Cardiac muscle cell (in vitro differentiated cells and primary cell): ENCODE measurements around the gene EFCAB12. TPM values are rescaled to one million over a fixed set of nuclear protein-coding genes. Genes with fewer than 3 reads are reported as not detected.

Experiments
- DNase-seq, 2 donors: peaks; one replicate each; pipeline versions ENCODE4 v3.0.0 to v3.0.0-alpha.2; 2010 to 2017; ENCODE audit warnings: low read depth in 1 of 2, low spot score in 1 of 2
- H3K27ac ChIP-seq: fragments of 200-600 bp; sonication (generic); 2 replicates; pipeline ENCODE4 v1.5.1; 2016
- H3K27me3 ChIP-seq: fragments of 200-600 bp; sonication (generic); 2 replicates; pipeline ENCODE4 v1.6.0; 2016; ENCODE audit warnings: control low read depth
- H3K36me3 ChIP-seq: fragments of 200-600 bp; sonication (generic); 2 replicates; pipeline ENCODE4 v1.5.1; 2016; ENCODE audit warnings: control low read depth
- H3K4me1 ChIP-seq: fragments of 200-600 bp; sonication (generic); 2 replicates; pipeline ENCODE4 v1.8.1; 2017; ENCODE audit warnings: low read depth, mild to moderate bottlenecking, mixed run types
- H3K4me3 ChIP-seq: fragments of 200-600 bp; sonication (generic); 2 replicates; pipeline ENCODE4 v1.5.1; 2016; ENCODE audit warnings: mild to moderate bottlenecking
- H3K9me3 ChIP-seq: fragments of 200-600 bp; sonication (generic); 2 replicates; pipeline ENCODE4 v1.5.1; 2017; ENCODE audit warnings: low read depth, mild to moderate bottlenecking, control low read depth
- CTCF ChIP-seq: IDR thresholded peaks from 2 replicates; pipeline ENCODE4 v1.5.1; 2012; ENCODE audit warnings: low read depth, mild to moderate bottlenecking, low read length
- polyA plus RNA-seq: library from polyadenylated mRNA; unstranded; fragments of >200 nt; fragmentation: Nextera tagmentation; extraction: Ambion mirVana; gene quantifications from 2 replicates; pipeline ENCODE4 v1.2.1, GENCODE V29; 2016
- total RNA-seq: library from RNA; depleted of rRNA; stranded (reverse); fragments of >200 nt; gene quantifications from 2 replicates; pipeline ENCODE4 v1.2.3, GENCODE V29; 2016

The EFCAB12 gene
- total and polyA plus RNA-seq, 2 experiments from 2014 or later, result 0.48 to 1.7 TPM

DNA sequence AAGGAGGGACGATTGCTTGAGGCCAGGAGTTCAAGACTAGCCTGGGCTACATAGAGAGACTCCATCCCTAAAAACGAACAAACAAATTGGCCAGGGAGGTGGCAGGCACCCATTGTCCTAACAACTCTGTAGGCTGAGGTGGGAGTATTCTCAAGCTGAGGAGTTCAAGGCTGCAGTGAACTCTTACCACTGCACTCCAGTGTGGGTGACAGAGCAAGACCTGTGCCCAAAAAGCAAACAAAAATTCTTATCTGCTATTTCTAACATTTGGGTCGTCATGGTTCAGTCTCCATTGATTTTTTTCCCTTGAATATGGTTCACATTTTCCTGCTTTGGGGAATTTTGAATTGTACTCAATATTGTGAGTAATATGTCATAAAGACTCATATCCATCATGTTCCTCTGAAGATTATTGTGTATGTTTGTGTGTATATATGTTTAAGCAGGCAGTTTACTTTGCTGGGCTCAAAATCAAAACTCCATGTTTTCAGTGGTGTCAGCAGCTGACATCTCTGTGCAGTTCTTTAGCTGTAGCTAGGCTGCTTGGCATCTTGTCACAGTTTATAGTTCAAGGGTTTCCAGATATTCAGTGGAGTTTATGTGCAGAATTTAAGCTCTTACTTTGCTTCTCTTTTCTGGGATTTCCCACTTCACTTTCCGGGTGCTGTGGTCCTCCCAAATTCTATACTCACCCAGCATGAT, 44.8 kb upstream of the EFCAB12 start:
- peaks cover 18% of the 10 kb centered on the region for H3K4me1 ChIP-seq
- H3K9me3 ChIP-seq, result no peaks in the 10 kb centered on the region
- DNase-seq, result no peak
- no peak for TF ChIP-seq CTCF
- H3K27me3 ChIP-seq, result no peaks in the 10 kb centered on the region
- H3K4me3 ChIP-seq, result no peak overlapping the region
- no peak overlapping the region for H3K27ac ChIP-seq
- H3K36me3 ChIP-seq, result peaks cover 4% of the 10 kb centered on the region

GRCh38 chr3:129470861-129471260, 42.4 kb upstream of the EFCAB12 start:
- no peak for TF ChIP-seq CTCF
- H3K27ac ChIP-seq, result no peak overlapping the region

GRCh38 chr3:129469026-129469425, 40.6 kb upstream of the EFCAB12 start:
- peak in 1 of 2 donors; percentile 44 for DNase-seq
- TF ChIP-seq CTCF, result no peak
- Histone ChIP-seq H3K4me1 (peaks cover 18% of the 10 kb centered on the region), H3K27ac (peak overlapping the region; percentile 45), H3K27me3 (no peaks in the 10 kb centered on the region), H3K36me3 (no peaks in the 10 kb centered on the region), H3K9me3 (no peaks in the 10 kb centered on the region), H3K4me3 (no peak overlapping the region)

More at GRCh38 chr3:129470861-129471260, 42.4 kb upstream of the EFCAB12 start:
- no peaks in the 10 kb centered on the region for H3K27me3 ChIP-seq
- no peaks in the 10 kb centered on the region for H3K36me3 ChIP-seq
- no peak for DNase-seq
- peaks cover 18% of the 10 kb centered on the region for H3K4me1 ChIP-seq
- H3K9me3 ChIP-seq, result no peaks in the 10 kb centered on the region
- no peak overlapping the region for H3K4me3 ChIP-seq

DNA sequence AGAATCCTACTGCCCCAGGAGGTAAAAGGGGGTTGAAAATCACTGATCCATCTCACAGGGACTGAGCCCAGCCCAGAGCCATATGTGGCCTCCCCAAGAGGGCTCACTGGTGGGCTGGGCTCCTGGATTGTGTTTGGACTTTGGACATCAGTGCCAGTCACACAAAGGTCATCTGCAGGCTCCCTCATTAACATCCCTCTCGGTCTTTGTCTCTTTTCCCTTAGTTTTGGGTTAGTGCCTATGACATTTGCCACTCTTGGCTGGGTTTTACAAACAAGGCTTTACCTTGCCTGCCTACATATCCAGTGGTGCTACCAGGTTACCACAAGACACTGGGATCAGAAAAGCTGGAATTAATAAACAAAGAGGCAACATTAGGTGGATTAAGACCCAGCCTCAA, 39.5 kb upstream of the EFCAB12 start:
- Histone ChIP-seq H3K9me3 (no peaks in the 10 kb centered on the region), H3K36me3 (no peaks in the 10 kb centered on the region), H3K4me1 (peaks cover 18% of the 10 kb centered on the region), H3K27me3 (no peaks in the 10 kb centered on the region), H3K4me3 (no peak overlapping the region), H3K27ac (no peak overlapping the region)
- no peak for TF ChIP-seq CTCF
- DNase-seq, result no peak

- Histone ChIP-seq H3K4me3 (no peak overlapping the region), H3K27ac (no peak overlapping the region), H3K36me3 (no peaks in the 10 kb centered on the region), H3K27me3 (no peaks in the 10 kb centered on the region), H3K4me1 (peaks cover 15% of the 10 kb centered on the region), H3K9me3 (no peaks in the 10 kb centered on the region)
- DNase-seq, result no peak
- no peak for TF ChIP-seq CTCF
Measured at GRCh38 chr3:129463716-129464115, 35.3 kb upstream of the EFCAB12 start.

DNA sequence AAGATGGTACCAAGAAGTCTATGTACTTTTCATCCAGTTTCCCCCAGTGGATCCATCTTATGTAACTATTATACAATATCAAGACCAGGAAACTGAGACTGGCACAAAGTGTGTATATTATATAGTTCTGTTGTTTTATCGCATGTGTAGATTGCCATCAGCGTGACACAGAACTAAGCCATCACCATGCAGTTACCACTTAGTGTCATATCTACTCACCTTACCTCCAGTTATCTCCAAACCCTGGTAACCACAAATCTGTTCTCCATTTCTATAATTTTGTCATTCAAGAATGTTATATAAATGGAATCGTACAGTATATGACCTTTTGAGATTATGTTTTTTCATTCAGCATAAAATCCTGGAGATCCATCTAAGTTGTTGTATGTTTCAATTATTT, 34.7 kb upstream of the EFCAB12 start:
- no peak overlapping the region for H3K4me3 ChIP-seq
- no peak overlapping the region for H3K27ac ChIP-seq
- peaks cover 11% of the 10 kb centered on the region for H3K4me1 ChIP-seq
- TF ChIP-seq CTCF, result no peak
- no peak for DNase-seq
- H3K9me3 ChIP-seq, result no peaks in the 10 kb centered on the region
- H3K27me3 ChIP-seq, result no peaks in the 10 kb centered on the region
- H3K36me3 ChIP-seq, result no peaks in the 10 kb centered on the region
